Caki2 (cell line): ENCODE measurements around the gene DDX27. TPM values are rescaled to one million over a fixed set of nuclear protein-coding genes. Genes with fewer than 3 reads are reported as not detected.
"Not testable (repeated sequence)": the region's sequence is repeated elsewhere in the genome, so short reads cannot be mapped to it uniquely, and the experiment has no call there.

Experiments
- DNase-seq: peaks from one replicate; pipeline ENCODE4 v3.0.0-alpha.2; 2015; ENCODE audit warnings: low read depth
- in situ Hi-C: cut with HindIII; loops from 2 replicates; pipeline ENCODE4 v1.10.0; 2016; ENCODE audit warnings: low sequenced_read_pairs, low pct_unique_long_range_greater_than_20kb, mixed read lengths
- total RNA-seq: library from RNA; depleted of rRNA; stranded (reverse); fragments of >200 nt; shearing (Covaris generic); gene quantifications from 2 replicates; pipeline ENCODE4 v1.2.3, GENCODE V29; 2014; ENCODE audit warnings: low replicate concordance; rRNA removed

The DDX27 gene, protein sequence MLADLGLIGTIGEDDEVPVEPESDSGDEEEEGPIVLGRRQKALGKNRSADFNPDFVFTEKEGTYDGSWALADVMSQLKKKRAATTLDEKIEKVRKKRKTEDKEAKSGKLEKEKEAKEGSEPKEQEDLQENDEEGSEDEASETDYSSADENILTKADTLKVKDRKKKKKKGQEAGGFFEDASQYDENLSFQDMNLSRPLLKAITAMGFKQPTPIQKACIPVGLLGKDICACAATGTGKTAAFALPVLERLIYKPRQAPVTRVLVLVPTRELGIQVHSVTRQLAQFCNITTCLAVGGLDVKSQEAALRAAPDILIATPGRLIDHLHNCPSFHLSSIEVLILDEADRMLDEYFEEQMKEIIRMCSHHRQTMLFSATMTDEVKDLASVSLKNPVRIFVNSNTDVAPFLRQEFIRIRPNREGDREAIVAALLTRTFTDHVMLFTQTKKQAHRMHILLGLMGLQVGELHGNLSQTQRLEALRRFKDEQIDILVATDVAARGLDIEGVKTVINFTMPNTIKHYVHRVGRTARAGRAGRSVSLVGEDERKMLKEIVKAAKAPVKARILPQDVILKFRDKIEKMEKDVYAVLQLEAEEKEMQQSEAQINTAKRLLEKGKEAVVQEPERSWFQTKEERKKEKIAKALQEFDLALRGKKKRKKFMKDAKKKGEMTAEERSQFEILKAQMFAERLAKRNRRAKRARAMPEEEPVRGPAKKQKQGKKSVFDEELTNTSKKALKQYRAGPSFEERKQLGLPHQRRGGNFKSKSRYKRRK
- total RNA-seq = 59.1 and 70.2 TPM in 2 replicates

GRCh38 chr20:49219091-49219923 is at the start of gene DDX27:
DDX27 (plus strand) TSS chr20:49219416; CDS start chr20:49219449, 33 bp downstream.
- in situ Hi-C loops = no loop called here
- DNase-seq = peak; percentile 96

DNA sequence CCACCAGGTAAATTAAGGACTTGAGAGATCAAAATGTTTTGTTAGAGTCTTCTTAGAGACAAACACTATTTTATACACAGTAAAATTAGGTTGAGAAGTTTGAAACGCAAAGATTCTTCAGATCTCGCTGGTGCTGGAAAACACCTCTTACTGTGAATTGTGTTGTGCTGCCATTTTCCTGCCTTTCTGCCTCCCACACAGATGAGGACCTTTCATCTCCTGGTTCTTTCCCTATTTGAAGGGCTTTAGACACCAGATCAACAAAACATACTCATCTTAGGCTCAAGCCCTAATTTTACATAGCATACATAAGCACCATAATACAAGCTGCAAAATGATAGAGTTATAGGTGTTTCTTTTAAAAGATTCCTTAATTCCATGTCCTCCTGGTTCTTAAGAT is 49.7 kb upstream of the DDX27 start:
- DNase-seq = no peak
- in situ Hi-C loops = no loop called here

GRCh38 chr20:49170714-49171113 is 48.5 kb upstream of the DDX27 start:
- in situ Hi-C loops = no loop called here
- no peak for DNase-seq

DNA sequence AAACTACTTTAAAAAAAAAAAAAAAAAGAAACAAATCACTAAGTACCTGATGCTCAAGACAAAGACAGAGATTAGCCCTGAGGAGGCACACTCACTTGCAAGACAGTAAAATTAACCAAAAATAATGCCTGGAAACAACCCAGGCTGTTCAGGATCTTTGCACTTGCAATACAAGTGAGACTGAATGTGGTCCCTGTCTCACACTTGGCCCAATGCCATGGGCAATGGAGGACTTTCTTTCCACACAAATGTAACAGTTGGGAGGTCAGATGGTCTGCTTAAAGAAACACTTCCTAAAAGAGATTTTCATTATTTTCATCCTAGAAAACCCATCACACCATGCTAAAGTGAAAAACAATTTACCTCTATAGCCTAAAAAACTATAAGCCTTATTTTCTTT is 47.3 kb upstream of the DDX27 start:
- in situ Hi-C loops = no loop called here
- DNase-seq = no peak

GRCh38 chr20:49172413-49172812 is 46.8 kb upstream of the DDX27 start:
- in situ Hi-C loops = no loop called here
- DNase-seq = no peak

DNA sequence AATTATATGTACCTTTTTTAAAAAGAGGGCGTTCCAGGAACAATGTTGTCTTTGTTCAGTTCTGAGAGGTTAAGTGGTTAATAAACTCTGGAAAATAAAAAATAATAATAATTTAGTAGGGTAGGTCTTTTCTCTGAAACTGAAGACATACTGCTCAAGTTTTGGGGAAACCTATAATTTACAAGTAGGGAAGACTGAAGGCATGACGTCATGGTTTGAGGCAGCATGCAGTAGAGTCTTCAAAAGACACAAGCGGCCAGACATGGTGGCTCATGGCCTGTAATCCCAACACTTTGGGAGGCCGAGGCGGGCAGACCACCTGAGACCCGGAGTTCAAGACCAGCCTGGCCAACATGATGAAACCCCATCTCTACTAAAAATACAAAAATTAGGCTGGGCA is 45.0 kb upstream of the DDX27 start:
- no peak for DNase-seq
- in situ Hi-C loops = no loop called here

- in situ Hi-C loops = loop anchor here (10.0 kb wide), 1 partner anchor 45 kb away; no protein-coding TSS in a partner anchor
- no peak for DNase-seq
Measured at GRCh38 chr20:49179368-49180277, 39.6 kb upstream of the DDX27 start.

GRCh38 chr20:49181265-49181877 is 37.8 kb upstream of the DDX27 start:
- in situ Hi-C loops = loop anchor here (10.0 kb wide), 1 partner anchor 47 kb away; no protein-coding TSS in a partner anchor

DNA sequence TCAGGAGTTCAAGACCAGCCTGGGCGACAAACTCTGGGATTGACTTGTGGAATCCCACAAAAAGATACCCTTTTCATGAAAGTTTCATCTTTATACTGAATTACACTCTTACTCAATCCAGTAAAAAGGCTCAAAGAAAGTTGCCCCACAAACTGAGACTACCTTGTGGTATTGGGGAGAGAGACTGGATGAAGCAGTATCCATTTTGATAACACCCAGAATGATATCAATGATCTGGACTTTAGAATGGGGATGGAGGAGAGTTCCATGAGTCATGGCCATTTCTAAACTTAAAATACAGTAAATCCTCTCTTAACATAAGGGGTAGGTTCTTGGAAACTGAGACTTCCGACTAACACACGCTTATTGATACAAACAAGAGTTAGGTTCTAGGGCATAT is 35.8 kb upstream of the DDX27 start:
- in situ Hi-C loops = loop anchor here (10.0 kb wide), 1 partner anchor 49 kb away; no protein-coding TSS in a partner anchor

More at GRCh38 chr20:49181265-49181877, 37.8 kb upstream of the DDX27 start:
- no peak for DNase-seq

DNA sequence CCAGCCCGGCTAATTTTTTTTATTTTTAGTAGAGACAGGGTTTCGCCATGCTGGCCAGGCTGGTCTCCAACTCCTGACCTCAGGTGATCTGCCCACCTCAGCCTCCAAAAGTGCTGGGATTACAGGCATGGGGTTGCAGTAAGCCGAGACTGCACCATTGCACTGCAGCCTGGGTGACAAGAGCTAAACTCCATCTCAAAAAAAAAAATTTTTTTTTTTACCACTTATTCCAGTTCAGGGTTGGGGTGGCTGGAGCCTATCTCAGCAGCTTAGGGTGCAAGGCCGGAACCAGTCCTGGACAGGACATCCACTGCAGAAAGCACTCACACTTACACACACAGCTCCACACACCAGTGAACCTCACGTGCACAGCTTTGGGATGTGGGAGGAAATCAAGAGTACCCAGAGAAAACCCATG is 35.1 kb upstream of the DDX27 start:
- in situ Hi-C loops = loop anchor here (10.0 kb wide), 1 partner anchor 49 kb away; no protein-coding TSS in a partner anchor
- not testable (repeated sequence) for DNase-seq

More for the DNA sequence above, 35.8 kb upstream of the DDX27 start:
- no peak for DNase-seq

GRCh38 chr20:49184691-49185070 is 34.5 kb upstream of the DDX27 start:
- in situ Hi-C loops = loop anchor here (10.0 kb wide), 1 partner anchor 50 kb away; no protein-coding TSS in a partner anchor
- no peak for DNase-seq

DNA sequence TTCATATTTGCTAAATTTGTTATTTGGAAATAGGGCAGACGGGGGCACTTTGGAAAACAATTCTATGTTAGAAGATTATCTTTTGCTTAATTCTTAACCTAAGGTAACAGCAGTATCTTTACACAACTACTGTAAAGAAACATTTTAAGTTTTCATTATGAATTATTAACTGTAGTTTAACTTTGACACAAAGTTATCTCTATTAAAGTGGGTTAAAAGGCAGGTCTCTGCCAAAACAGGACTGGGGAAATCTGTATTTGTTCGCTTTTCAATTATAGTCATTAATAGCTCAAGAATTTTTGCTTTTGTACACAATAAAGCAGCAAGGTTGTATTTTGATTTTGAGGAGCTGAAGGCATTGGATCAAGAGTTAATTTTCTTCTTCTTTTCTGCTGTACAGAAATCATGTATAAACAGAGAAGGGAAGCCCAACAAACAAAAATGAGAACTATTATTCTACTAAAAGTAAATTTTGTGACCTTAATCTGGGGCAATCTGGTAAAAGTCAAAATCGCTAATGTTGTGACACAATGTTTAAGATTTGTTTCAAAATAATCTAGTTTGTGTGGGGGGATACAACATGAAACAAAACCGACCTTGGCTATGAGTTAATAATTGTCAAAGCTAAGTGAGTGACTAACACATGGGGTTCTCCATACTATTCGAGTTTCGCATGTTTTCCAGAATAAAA is 34.0 kb upstream of the DDX27 start:
- DNase-seq = no peak

DNA sequence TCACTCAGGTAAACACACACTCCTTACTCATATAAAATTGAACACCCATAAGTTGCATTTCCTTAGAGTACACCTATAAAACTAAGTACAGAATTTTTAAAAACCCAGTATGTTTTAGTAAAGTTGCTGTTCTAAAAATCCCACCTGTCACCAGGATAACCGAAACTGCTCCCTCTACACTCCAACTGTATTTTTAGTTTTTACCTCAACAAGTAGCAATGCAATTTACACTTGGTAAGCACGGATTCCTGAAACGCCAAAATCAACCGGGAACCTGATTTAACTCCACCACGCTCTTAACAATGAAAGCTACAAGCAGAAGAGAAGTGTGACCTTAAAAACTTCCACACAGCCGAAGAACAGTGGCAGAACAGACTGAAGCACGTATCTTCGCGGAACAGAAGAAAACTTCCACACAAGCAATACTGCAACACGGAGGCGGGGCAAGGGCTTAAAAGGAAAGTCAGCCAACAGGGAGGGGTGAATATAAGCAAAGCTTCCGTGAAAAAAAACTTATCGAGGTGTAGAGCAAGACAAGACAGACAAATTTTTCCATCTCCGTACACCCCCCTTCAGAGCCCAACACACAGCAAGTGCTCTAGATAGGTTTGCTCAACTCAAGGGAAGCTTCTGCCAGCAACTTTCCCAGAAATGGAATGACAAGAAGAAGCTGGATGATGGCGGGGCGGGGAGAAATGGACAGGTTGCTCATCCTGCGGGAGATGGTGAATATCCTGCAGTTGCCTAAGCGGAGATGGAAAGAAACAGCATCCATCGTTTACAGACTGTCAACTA is 32.5 kb upstream of the DDX27 start:
- peak; percentile 61 for DNase-seq
- in situ Hi-C loops = loop anchor here (10.0 kb wide), 1 partner anchor 52 kb away; no protein-coding TSS in a partner anchor

More for the DNA sequence above, 34.0 kb upstream of the DDX27 start:
- in situ Hi-C loops = loop anchor here (10.0 kb wide), 1 partner anchor 50 kb away; no protein-coding TSS in a partner anchor

DNA sequence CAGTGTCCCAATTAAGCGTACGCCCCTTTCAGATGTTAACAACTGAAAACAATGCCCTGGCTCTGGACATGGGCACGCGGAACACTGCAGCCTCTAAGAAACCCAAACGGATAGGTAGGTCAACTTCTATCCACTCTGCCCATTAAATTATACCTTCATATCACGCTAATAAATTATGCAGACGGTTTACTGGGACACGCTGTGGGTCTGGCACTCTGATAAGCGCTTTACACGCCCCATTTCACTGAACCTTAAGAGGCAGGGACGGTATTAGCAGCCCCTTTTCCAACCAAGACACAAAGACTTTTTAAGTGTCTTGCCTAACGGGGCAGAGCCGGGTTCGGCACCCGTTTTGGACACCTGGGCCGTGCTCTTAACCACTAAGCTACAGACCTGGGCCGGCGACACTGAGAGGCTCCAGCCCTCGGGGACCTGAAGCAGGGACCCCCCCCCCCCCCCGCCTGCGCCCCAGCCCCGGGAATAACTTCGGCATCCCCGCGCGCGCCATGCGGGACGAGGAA is 31.8 kb upstream of the DDX27 start:
- in situ Hi-C loops = loop anchor here (10.0 kb wide), 1 partner anchor 53 kb away; no protein-coding TSS in a partner anchor
- DNase-seq = no peak
